Prostate gland (tissue), 2 donors: ENCODE data around the gene NME4. TPM values are rescaled to one million over a fixed set of nuclear protein-coding genes. Genes with fewer than 3 reads are reported as not detected.

Experiments
- DNase-seq: peaks from one replicate; pipeline ENCODE4 v3.0.0-alpha.2; 2019; ENCODE audit warnings: low spot score
- H3K27ac ChIP-seq, 2 donors: fragments of 200-600 bp; sonication (generic); 2 replicates each; pipeline ENCODE4 v1.5.1; 2017 to 2019
- H3K27me3 ChIP-seq: fragments of 200-600 bp; sonication (generic); replicated peaks from 2 replicates; pipeline ENCODE4 v1.5.1; 2019; ENCODE audit not compliant: insufficient read depth
- H3K36me3 ChIP-seq, 2 donors: fragments of 200-600 bp; sonication (generic); 1 replicate in 1 of 2; 2 replicates in 1 of 2; pipeline versions ENCODE4 v1.5.1 to v1.8.1; 2017 to 2019
- H3K4me1 ChIP-seq: fragments of 200-600 bp; sonication (generic); replicated peaks from 2 replicates; pipeline ENCODE4 v1.5.1; 2019
- H3K4me3 ChIP-seq, 2 donors: fragments of 200-600 bp; sonication (generic); 2 replicates each; pipeline ENCODE4 v1.5.1; 2017 to 2019
- H3K9me3 ChIP-seq: fragments of 200-600 bp; sonication (generic); 2 replicates; pipeline ENCODE4 v1.5.1; 2017
- POLR2A ChIP-seq: fragments of 450-650 bp; IDR thresholded peaks from one replicate; pipeline ENCODE4 v1.6.1; 2016; ENCODE audit warnings: antibody characterized with exemption, mild to moderate bottlenecking
- POLR2AphosphoS5 ChIP-seq: sonication (generic); formaldehyde crosslinking; IDR thresholded peaks from one replicate; pipeline ENCODE4 v1.6.1; 2017; ENCODE audit warnings: antibody characterized with exemption
- WGBS: methylation state at CpG from one replicate; pipeline ENCODE4 v1.1.5; 2018; 5-methylcytosine and 5-hydroxymethylcytosine counted together
- intact Hi-C: fragments of 100-400 bp; cut with DNase I; formaldehyde crosslinking; loops from one replicate; pipeline ENCODE4 v1.14.2; 2022
- total RNA-seq, 2 donors: library from RNA; depleted of rRNA; stranded (reverse); fragments of >200 nt; gene quantifications; one replicate each; pipeline ENCODE4 v1.1.0, GENCODE V29; 2016
- TF ChIP-seq, protein P1 (sequence below), 4 experiments: fragments of 200-600 bp in 2 of 4; fragments of 450-650 bp in 2 of 4; sonication (generic) in 2 of 4; IDR thresholded peaks; 1 replicate in 3 of 4; 2 replicates in 1 of 4; pipeline ENCODE4 v1.5.1; 2016 to 2019; ENCODE audit warnings: antibody characterized with exemption in 4 of 4, mild to moderate bottlenecking in 2 of 4, moderate library complexity in 2 of 4

Gene NME4
- total RNA-seq, 2 donors from 2014 or later, result 137 to 185 TPM

DNA sequence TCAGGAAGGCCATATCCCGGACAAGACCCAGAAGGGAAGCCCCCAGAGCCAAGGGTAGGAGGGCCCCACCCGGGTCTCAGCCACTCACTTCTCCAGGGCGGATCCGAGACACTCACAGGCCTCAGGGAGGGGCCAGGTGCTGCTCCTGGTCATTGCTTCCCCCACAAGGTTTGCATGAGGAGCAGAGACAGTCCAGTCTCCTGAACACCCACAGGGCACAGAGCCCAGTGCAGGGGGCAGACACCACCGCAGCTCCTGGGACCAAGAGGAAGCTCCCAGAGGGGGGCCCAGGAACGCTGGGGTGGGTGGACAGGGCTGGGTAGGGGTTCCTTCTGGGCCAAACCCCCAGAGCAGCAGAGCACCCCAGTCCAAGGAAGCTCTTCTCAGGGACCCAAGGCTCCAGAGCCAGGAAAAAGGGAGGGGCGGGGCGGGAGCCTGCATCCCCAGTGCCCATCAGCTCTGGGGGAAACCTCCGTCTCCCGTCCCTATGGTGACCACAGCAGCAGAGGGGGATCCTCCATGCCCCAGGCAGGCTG lies 26.0 kb upstream of the NME4 start:
- Histone ChIP-seq H3K27ac (peak overlapping the region; percentile 21 to 63), H3K36me3 (peaks cover 6 to 32% of the 10 kb centered on the region in 2 donors), H3K4me3 (peak overlapping the region in 1 of 2 donors; percentile 49), H3K27me3 (no peaks in the 10 kb centered on the region), H3K9me3 (no peaks in the 10 kb centered on the region), H3K4me1 (peaks cover 7% of the 10 kb centered on the region)
- DNase-seq, result no peak
- TF ChIP-seq, protein P1, sequence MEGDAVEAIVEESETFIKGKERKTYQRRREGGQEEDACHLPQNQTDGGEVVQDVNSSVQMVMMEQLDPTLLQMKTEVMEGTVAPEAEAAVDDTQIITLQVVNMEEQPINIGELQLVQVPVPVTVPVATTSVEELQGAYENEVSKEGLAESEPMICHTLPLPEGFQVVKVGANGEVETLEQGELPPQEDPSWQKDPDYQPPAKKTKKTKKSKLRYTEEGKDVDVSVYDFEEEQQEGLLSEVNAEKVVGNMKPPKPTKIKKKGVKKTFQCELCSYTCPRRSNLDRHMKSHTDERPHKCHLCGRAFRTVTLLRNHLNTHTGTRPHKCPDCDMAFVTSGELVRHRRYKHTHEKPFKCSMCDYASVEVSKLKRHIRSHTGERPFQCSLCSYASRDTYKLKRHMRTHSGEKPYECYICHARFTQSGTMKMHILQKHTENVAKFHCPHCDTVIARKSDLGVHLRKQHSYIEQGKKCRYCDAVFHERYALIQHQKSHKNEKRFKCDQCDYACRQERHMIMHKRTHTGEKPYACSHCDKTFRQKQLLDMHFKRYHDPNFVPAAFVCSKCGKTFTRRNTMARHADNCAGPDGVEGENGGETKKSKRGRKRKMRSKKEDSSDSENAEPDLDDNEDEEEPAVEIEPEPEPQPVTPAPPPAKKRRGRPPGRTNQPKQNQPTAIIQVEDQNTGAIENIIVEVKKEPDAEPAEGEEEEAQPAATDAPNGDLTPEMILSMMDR (IDR thresholded peaks at IDR 0.05), result no peak
- no peak for TF ChIP-seq POLR2AphosphoS5
- TF ChIP-seq POLR2A, result no peak
- intact Hi-C loops, result no loop called here
- 54% methylated on average over 10 of the region's 10 CpGs for WGBS

DNA sequence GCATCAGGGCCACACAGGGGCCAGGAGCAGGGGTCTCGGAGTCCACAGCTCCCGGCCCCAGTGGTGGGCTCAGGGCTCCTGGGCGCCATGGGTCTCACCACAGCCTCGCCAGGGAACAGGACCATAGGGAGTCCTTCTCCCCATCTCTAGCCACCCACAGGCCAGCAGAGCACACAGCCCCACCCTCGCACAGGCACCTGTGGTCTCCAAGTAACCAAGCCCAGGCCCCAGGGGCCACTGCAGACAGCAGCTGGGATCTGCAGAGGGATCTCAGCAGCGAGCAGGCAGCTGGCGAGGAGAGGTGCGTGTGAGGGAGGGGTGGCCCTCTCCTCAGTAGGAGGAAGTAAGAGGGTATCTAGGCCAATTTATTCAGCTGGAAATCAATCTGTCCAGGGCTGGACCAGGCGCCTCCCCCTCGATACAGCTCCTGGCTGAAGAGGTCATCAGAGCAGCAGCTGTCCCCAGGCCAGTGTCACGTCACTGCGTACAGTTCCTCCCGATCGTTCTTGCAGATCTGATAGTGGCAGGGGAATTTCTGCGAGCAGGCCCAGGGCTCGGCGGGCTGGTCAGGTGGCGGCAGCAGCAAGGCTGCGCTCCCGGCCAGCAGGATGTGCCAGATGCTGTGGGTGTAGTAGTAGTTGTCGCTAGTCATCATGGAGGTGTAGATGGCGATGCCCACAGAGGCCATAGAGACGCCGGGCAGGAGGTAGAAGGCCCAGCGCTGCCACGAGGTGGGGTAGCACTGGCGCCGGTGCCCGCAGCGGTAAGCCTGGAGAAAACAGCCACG lies 25.3 kb upstream of the NME4 start:
- no peak for DNase-seq
- TF ChIP-seq, protein P1 (IDR thresholded peaks at IDR 0.05), result no peak
- TF ChIP-seq POLR2A (no peak), POLR2AphosphoS5 (no peak)
- Histone ChIP-seq H3K9me3 (no peaks in the 10 kb centered on the region), H3K27me3 (no peaks in the 10 kb centered on the region), H3K4me1 (peaks cover 7% of the 10 kb centered on the region), H3K36me3 (peaks cover 6 to 32% of the 10 kb centered on the region in 2 donors), H3K4me3 (no peak overlapping the region), H3K27ac (no peak overlapping the region)
- whole genome bisulfite sequencing, result 90% methylated on average over 31 of the region's 31 CpGs
- intact Hi-C loops, result no loop called here

DNA sequence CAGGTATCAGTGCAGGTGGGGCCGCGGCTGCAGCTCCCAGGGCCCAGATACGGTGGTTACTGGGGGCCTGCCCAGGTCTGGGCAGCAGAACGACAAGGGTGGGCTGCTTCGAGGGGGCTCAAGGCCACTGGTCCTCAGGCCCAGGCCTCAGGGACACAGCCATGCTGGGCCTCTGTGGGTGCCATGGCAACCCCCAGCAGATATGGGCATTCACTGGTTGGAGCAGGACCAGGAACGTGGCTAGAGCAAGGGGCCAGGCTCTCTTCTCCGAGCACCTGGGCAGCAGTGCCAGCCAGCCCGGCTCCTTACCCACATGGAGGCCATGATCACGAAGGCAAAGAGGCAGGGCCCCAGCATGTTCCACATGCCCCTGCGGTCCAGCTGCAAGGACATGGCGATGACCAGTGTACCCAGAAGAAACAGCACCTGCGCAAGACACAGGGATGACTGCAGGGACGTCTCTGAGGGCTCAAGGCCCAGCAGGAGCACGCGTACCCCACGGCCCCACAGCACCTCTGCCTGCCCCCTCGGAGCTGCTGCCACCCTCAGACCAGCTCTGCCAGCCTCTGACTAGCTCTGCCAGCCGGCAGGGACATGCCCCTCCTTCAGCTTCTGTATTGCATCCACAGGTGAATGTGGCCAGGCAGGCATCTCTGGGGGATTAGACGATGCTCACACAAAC lies 24.6 kb upstream of the NME4 start:
- no peak overlapping the region for H3K4me3 ChIP-seq
- no peaks in the 10 kb centered on the region for H3K27me3 ChIP-seq
- TF ChIP-seq, protein P1 (IDR thresholded peaks at IDR 0.05), result no peak
- TF ChIP-seq POLR2A (no peak), POLR2AphosphoS5 (no peak)
- intact Hi-C loops, result no loop called here
- H3K4me1 ChIP-seq, result peaks cover 7% of the 10 kb centered on the region
- WGBS, result 91% methylated on average over 17 of the region's 19 CpGs
- DNase-seq, result no peak
- no peak overlapping the region for H3K27ac ChIP-seq
- peaks cover 6 to 31% of the 10 kb centered on the region in 2 donors for H3K36me3 ChIP-seq
- no peaks in the 10 kb centered on the region for H3K9me3 ChIP-seq

DNA sequence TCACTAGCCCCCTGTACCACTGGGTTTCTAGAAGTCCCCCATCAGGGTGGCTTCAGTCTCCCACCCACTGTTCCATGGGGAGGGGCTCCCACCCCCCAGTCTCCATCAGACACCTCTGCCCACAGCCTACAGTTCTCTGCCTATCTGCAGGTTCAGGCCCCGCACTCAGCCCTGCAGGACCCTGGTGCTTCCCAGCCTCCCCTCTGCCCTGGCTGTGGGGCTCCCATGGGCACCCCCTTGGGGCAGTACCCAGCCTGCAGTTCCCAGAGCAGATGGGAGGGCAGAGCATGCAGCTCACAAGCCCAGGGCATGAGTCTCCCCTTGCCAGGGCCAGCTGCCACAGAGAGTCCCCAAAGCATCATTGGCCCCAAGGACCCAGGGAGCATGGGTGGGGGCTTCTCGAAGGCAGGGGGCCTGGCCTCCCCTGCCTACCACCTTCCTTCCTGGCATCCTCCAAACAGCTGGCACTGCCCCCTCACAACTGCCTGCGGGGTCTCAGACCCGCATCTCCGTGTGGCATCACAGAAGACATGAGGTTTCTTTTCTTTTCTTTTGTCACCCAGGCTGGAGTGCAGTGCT lies 23.9 kb upstream of the NME4 start:
- intact Hi-C loops, result no loop called here
- Histone ChIP-seq H3K4me1 (peaks cover 7% of the 10 kb centered on the region), H3K9me3 (no peaks in the 10 kb centered on the region), H3K36me3 (peaks cover 6 to 24% of the 10 kb centered on the region in 2 donors), H3K27me3 (no peaks in the 10 kb centered on the region), H3K4me3 (no peak overlapping the region), H3K27ac (no peak overlapping the region)
- no peak for DNase-seq
- whole genome bisulfite sequencing, result 94% methylated on average over 5 of the region's 5 CpGs
- TF ChIP-seq, protein P1 (IDR thresholded peaks at IDR 0.05), result no peak
